Ovary (tissue), 9 donors: ENCODE measurements around the gene STEAP3. TPM values are rescaled to one million over a fixed set of nuclear protein-coding genes. Genes with fewer than 3 reads are reported as not detected.

ENCODE experiments used
- DNase-seq, 5 donors: peaks; one replicate each; pipeline ENCODE4 v3.0.0-alpha.2; 2019 to 2020
- H3K27ac ChIP-seq, 2 donors: fragments of 200-600 bp; one replicate each; pipeline versions ENCODE4 v1.5.1 to v1.8.0; 2019 to 2022
- H3K27me3 ChIP-seq: fragments of 200-600 bp; one replicate; pipeline ENCODE4 v1.8.0; 2022
- H3K36me3 ChIP-seq: fragments of 200-600 bp; sonication (generic); one replicate; pipeline ENCODE4 v1.5.1; 2019
- H3K4me1 ChIP-seq: one replicate; pipeline ENCODE4 v1.8.1; 2013; ENCODE audit warnings: mild to moderate bottlenecking, moderate library complexity; ENCODE audit not compliant: insufficient read depth
- H3K4me3 ChIP-seq: fragments of 200-600 bp; sonication (generic); one replicate; pipeline ENCODE4 v1.5.1; 2017
- H3K9me3 ChIP-seq, 2 donors: fragments of 200-600 bp in 1 of 2; sonication (generic) in 1 of 2; one replicate each; pipeline versions ENCODE4 v1.5.1 to v1.8.1; 2013 to 2019; ENCODE audit warnings: mild to moderate bottlenecking in 1 of 2, moderate library complexity in 1 of 2
- CTCF ChIP-seq, 3 donors: fragments of 450-650 bp in 2 of 3; fragments of 200-600 bp in 1 of 3; IDR thresholded peaks; one replicate each; pipeline versions ENCODE4 v1.5.1 to v1.8.0; 2016 to 2022; ENCODE audit warnings: antibody characterized with exemption in 3 of 3, mild to moderate bottlenecking in 1 of 3
- EP300 ChIP-seq: sonication (generic); formaldehyde crosslinking; IDR thresholded peaks from one replicate; pipeline ENCODE4 v1.6.1; 2017; ENCODE audit warnings: antibody characterized with exemption
- POLR2A ChIP-seq: fragments of 450-650 bp; IDR thresholded peaks from one replicate; pipeline ENCODE4 v1.6.1; 2017; ENCODE audit warnings: antibody characterized with exemption, mild to moderate bottlenecking, moderate library complexity
- WGBS, 3 donors: extraction: QIAGEN DNeasy Blood & Tissue Kit in 1 of 3; methylation state at CpG; one replicate each; pipeline versions ENCODE4 v1.1.5 to v1.1.7; 2013 to 2017; 5-methylcytosine and 5-hydroxymethylcytosine counted together
- intact Hi-C, 4 donors: fragments of 100-400 bp; cut with DNase I; formaldehyde crosslinking; loops; one replicate each; pipeline versions ENCODE4 v1.11.0 to v1.15.1; 2022 to 2023
- polyA plus RNA-seq, 2 donors: library from polyadenylated mRNA; stranded (reverse); fragments of 200-250 nt in 1 of 2; fragments of 350-450 nt in 1 of 2; fragmentation: Illumina TruSeq in 1 of 2; extraction: RNeasy Lipid Tissue Mini Kit (QIAGEN cat#74804) in 1 of 2; gene quantifications; one replicate each; pipeline ENCODE4 v1.2.3, GENCODE V29; 2013 to 2014
- total RNA-seq, 7 donors: library from RNA; depleted of rRNA in 2 of 7; stranded (reverse); fragments of >200 nt in 2 of 7; fragmentation: NEBNext Ultra II Directional in 3 of 7; extraction: Animal tissue kit (Norgen Biotek cat#: 25700) in 3 of 7; gene quantifications; one replicate each; pipeline versions ENCODE4 v1.1.0 to v1.2.4, GENCODE V29; 2016 to 2023
- donor health status: DM: no; HTN: no; CAD: no; lungs with moderate emphysema.
- donor health status: DM: no; HTN: no; CAD: no.
- donor health status: Bipolar disorder and iron deficiency.
- donor health status: DM: yes; HTN: yes; CAD: no.
- donor health status: DM: no; HTN: no; CAD: no.
- donor health status: DM: yes; HTN: yes; CAD: no.

STEAP3 gene
- total and polyA plus RNA-seq, 9 donors, result 2.3 to 13.3 (median 5.8) TPM

DNA sequence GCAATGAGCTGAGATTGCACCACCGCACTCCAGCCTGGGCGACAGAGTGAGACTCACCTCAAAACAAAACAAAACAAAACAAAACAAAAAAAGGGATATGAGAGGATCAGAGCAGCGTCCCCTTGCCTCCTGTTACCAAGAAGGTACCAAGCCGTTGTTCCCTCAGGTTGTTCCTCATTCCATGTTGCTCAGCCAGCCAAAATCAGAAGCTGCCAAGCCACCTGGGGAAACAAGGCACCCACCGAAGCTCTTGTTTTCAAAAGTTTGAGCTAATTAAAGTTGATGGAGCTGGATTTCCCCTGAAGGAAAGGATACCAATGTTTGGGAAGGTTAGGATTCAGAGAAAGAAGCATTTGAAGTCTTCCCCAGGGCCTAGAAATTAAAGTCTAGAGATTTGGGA, 21.8 kb upstream of the STEAP3 start:
- TF ChIP-seq CTCF (IDR thresholded peaks at IDR 0.05) (no peak), EP300 (no peak), POLR2A (no peak)
- DNase-seq, result no peak
- H3K27me3 ChIP-seq, result no peaks in the 10 kb centered on the region
- no peaks in the 10 kb centered on the region for H3K9me3 ChIP-seq
- WGBS, 3 donors, result 86 to 91% (median 91%) methylated on average over 5 of the region's 5 CpGs
- no peak overlapping the region for H3K4me3 ChIP-seq
- H3K4me1 ChIP-seq, result peaks cover 12% of the 10 kb centered on the region
- H3K36me3 ChIP-seq, result no peaks in the 10 kb centered on the region
- intact Hi-C loops, result no loop called here
- H3K27ac ChIP-seq, result no peak overlapping the region

DNA sequence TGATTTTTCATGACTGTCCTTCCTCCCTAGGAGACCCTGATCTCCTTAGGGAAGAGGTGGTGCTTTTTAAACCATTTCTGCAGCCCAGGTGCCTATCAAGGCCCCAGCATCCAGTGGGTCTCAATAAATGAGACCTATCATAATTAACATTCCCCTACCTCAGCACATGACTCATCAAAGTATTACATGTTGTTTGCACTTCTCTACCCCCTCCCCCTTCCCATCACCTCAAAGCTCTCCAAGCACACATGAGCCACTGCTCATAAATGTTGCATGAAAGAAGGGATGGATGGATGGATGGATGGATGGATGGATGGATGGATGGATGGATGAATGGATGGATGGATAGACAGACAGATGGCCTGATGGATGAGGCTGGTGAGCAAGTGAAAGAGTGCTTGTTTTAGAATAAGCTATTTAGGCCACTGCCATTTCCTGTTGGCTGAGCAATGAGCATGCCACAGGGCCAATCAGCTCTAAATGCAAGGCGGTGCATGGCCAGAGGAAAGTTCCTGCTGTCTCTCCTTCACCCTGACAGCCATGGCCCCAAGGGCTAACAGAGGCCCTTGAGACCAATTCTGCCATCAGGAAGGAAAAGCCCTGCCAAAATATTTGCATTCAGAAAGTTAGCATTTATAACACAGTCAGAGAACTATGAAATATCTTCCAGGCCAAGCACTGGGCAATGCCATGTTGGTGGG, 20.9 kb upstream of the STEAP3 start:
- Histone ChIP-seq H3K9me3 (no peaks in the 10 kb centered on the region), H3K36me3 (no peaks in the 10 kb centered on the region), H3K27me3 (no peaks in the 10 kb centered on the region), H3K4me1 (peaks cover 9% of the 10 kb centered on the region), H3K4me3 (no peak overlapping the region), H3K27ac (no peak overlapping the region)
- WGBS, 3 donors, result 92 to 95% (median 95%) methylated on average over 1 of the region's 1 CpG
- intact Hi-C loops, result no loop called here
- DNase-seq, result no peak
- TF ChIP-seq POLR2A, result no peak
- no peak for TF ChIP-seq EP300
- no peak for TF ChIP-seq CTCF (IDR thresholded peaks at IDR 0.05)

DNA sequence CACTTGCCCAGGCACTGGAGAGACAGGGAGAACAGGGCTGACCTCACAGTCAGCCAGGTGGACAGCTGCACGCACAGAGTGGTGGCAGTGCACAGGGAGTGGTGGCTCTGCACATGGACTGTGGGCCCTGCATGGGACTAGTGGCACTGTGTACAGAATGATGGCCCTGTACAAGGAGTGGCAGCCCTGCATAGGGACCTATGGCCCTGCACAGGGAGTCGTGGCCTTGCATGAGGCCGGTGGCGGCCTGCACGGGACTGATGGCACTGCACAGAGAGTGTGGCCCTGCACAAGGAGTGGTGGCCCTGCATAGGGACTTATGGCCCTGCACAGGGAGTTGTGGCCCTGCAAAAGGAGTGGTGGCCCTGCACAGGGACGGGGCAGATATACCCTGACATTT, 19.1 kb upstream of the STEAP3 start:
- Histone ChIP-seq H3K9me3 (no peaks in the 10 kb centered on the region), H3K36me3 (no peaks in the 10 kb centered on the region), H3K4me1 (no peaks in the 10 kb centered on the region), H3K27me3 (no peaks in the 10 kb centered on the region), H3K4me3 (no peak overlapping the region), H3K27ac (no peak overlapping the region)
- 82 to 98% (median 87%) methylated on average over 6 of the region's 6 CpGs for WGBS, 3 donors
- intact Hi-C loops, result no loop called here
- no peak for DNase-seq
- TF ChIP-seq EP300 (no peak), POLR2A (no peak), CTCF (IDR thresholded peaks at IDR 0.05) (no peak)

GRCh38 chr2:119205001-119205706, 18.5 kb upstream of the STEAP3 start:
- WGBS, 3 donors, result 81 to 84% (median 81%) methylated on average over 13 of the region's 13 CpGs
- no peak for DNase-seq

More at GRCh38 chr2:119205001-119205706, 18.5 kb upstream of the STEAP3 start:
- intact Hi-C loops, result no loop called here
- no peaks in the 10 kb centered on the region for H3K27me3 ChIP-seq
- no peak overlapping the region for H3K27ac ChIP-seq
- H3K4me3 ChIP-seq, result no peak overlapping the region
- TF ChIP-seq EP300, result no peak
- no peak for TF ChIP-seq CTCF (IDR thresholded peaks at IDR 0.05)
- TF ChIP-seq POLR2A, result no peak
- no peaks in the 10 kb centered on the region for H3K9me3 ChIP-seq
- no peaks in the 10 kb centered on the region for H3K36me3 ChIP-seq
- H3K4me1 ChIP-seq, result no peaks in the 10 kb centered on the region
